Large intestine (tissue), 3 donors: ENCODE data around the gene MT1G. TPM values are rescaled to one million over a fixed set of nuclear protein-coding genes. Genes with fewer than 3 reads are reported as not detected.
A peak's percentile ranks its signal among the peaks of the same experiment; 100 is the strongest.
"Not testable (repeated sequence)": the region's sequence is repeated elsewhere in the genome, so short reads cannot be mapped to it uniquely, and the experiment has no call there.

Experiments used
- DNase-seq, 2 donors: peaks; one replicate each; pipeline versions ENCODE4 v3.0.0 to v3.0.0-alpha.2; 2013
- H3K27ac ChIP-seq: one replicate; pipeline ENCODE4 v1.5.1; 2013; ENCODE audit warnings: low read length
- H3K27me3 ChIP-seq: 2 replicates; pipeline ENCODE4 v1.6.1; 2013; ENCODE audit warnings: low read length; ENCODE audit not compliant: control insufficient read depth, insufficient read depth
- H3K36me3 ChIP-seq: 2 replicates; pipeline ENCODE4 v1.6.1; 2013; ENCODE audit warnings: low read length; ENCODE audit not compliant: control insufficient read depth, insufficient read depth
- H3K4me1 ChIP-seq: one replicate; pipeline ENCODE4 v1.6.1; 2013; ENCODE audit warnings: low read length; ENCODE audit not compliant: control insufficient read depth, insufficient read depth
- H3K4me3 ChIP-seq: one replicate; pipeline ENCODE4 v1.5.1; 2013; ENCODE audit warnings: low read length
- H3K9me3 ChIP-seq: one replicate; pipeline ENCODE4 v1.6.1; 2013; ENCODE audit warnings: mild to moderate bottlenecking, low read depth, low read length, moderate library complexity; ENCODE audit not compliant: control insufficient read depth
- WGBS: methylation state at CpG from one replicate; pipeline ENCODE4 v1.1.5; 2013; ENCODE audit warnings: low lambda C conversion rate; ENCODE audit not compliant: insufficient coverage; 5-methylcytosine and 5-hydroxymethylcytosine counted together
- polyA plus RNA-seq: library from polyadenylated mRNA; unstranded; fragments of 120-200 nt; gene quantifications from one replicate; pipeline ENCODE4 v1.2.1, GENCODE V29; 2013

The MT1G gene
- polyA plus RNA-seq, 1 donor = 919 TPM

GRCh38 chr16:56677474-56677873 lies 9.6 kb upstream of the MT1G start:
- H3K27me3 ChIP-seq = peaks cover 24% of the 10 kb centered on the region
- H3K4me3 ChIP-seq = no peak overlapping the region
- no peak overlapping the region for H3K27ac ChIP-seq
- no peak for DNase-seq
- no CpG with 5 or more reads among the region's 3 CpGs for WGBS
- no peaks in the 10 kb centered on the region for H3K36me3 ChIP-seq
- H3K9me3 ChIP-seq = no peaks in the 10 kb centered on the region
- H3K4me1 ChIP-seq = peaks cover 3% of the 10 kb centered on the region

- WGBS = no CpG with 5 or more reads among the region's 32 CpGs
- H3K27ac ChIP-seq = no peak overlapping the region
- H3K27me3 ChIP-seq = peaks cover 28% of the 10 kb centered on the region
- H3K4me3 ChIP-seq = peak overlapping the region; percentile 54
- DNase-seq = peak in 1 of 2 donors; percentile 67
- no peaks in the 10 kb centered on the region for H3K4me1 ChIP-seq
- H3K36me3 ChIP-seq = no peaks in the 10 kb centered on the region
- H3K9me3 ChIP-seq = no peaks in the 10 kb centered on the region
Observed at GRCh38 chr16:56675685-56676210, 7.9 kb upstream of the MT1G start.

- DNase-seq, H3K4me3 ChIP-seq, H3K27ac ChIP-seq, H3K4me1 ChIP-seq, H3K9me3 ChIP-seq, H3K36me3 ChIP-seq: not testable (repeated sequence)
- H3K27me3 ChIP-seq = peaks cover 39% of the 10 kb centered on the region
- WGBS = 60% methylated on average over 1 of the region's 6 CpGs
Observed at GRCh38 chr16:56674570-56674969, 6.7 kb upstream of the MT1G start.

GRCh38 chr16:56673921-56674320 lies 6.1 kb upstream of the MT1G start:
- DNase-seq = peak in 1 of 2 donors; percentile 45
- WGBS = 0% methylated on average over 4 of the region's 12 CpGs
- Histone ChIP-seq H3K36me3 (no peaks in the 10 kb centered on the region), H3K27ac (no peak overlapping the region), H3K4me3 (no peak overlapping the region), H3K4me1 (peaks cover 6% of the 10 kb centered on the region), H3K9me3 (no peaks in the 10 kb centered on the region), H3K27me3 (peaks cover 45% of the 10 kb centered on the region)

GRCh38 chr16:56672761-56673536 lies 5.1 kb upstream of the MT1G start:
- H3K27ac ChIP-seq = no peak overlapping the region
- no CpG with 5 or more reads among the region's 11 CpGs for WGBS
- peaks cover 14% of the 10 kb centered on the region for H3K4me1 ChIP-seq
- H3K36me3 ChIP-seq = no peaks in the 10 kb centered on the region
- DNase-seq = no peak
- peaks cover 54% of the 10 kb centered on the region for H3K27me3 ChIP-seq
- H3K9me3 ChIP-seq = no peaks in the 10 kb centered on the region
- no peak overlapping the region for H3K4me3 ChIP-seq

GRCh38 chr16:56672171-56672570 lies 4.3 kb upstream of the MT1G start:
- H3K9me3 ChIP-seq, H3K27ac ChIP-seq, H3K4me3 ChIP-seq, DNase-seq, H3K36me3 ChIP-seq: not testable (repeated sequence)
- peaks cover 14% of the 10 kb centered on the region for H3K4me1 ChIP-seq
- WGBS = no CpG with 5 or more reads among the region's 3 CpGs
- H3K27me3 ChIP-seq = peaks cover 58% of the 10 kb centered on the region

GRCh38 chr16:56671691-56672090 lies 3.8 kb upstream of the MT1G start:
- not testable (repeated sequence) for H3K36me3 ChIP-seq, H3K9me3 ChIP-seq, DNase-seq, H3K27ac ChIP-seq, H3K4me3 ChIP-seq
- no CpG with 5 or more reads among the region's 2 CpGs for WGBS
- peaks cover 58% of the 10 kb centered on the region for H3K27me3 ChIP-seq
- peaks cover 14% of the 10 kb centered on the region for H3K4me1 ChIP-seq

GRCh38 chr16:56670620-56670934 lies 2.7 kb upstream of the MT1G start:
- H3K9me3 ChIP-seq = no peaks in the 10 kb centered on the region
- DNase-seq = no peak
- WGBS = no CpG with 5 or more reads among the region's 2 CpGs
- peak overlapping the region; percentile 93 for H3K27ac ChIP-seq
- peak overlapping the region; percentile 50 for H3K4me3 ChIP-seq
- peaks cover 3% of the 10 kb centered on the region for H3K36me3 ChIP-seq
- peaks cover 14% of the 10 kb centered on the region for H3K4me1 ChIP-seq
- H3K27me3 ChIP-seq = peaks cover 50% of the 10 kb centered on the region

GRCh38 chr16:56669840-56670619 lies 2.2 kb upstream of the MT1G start:
- WGBS = 20% methylated on average over 1 of the region's 19 CpGs
- Histone ChIP-seq H3K4me3 (peak overlapping the region; percentile 50), H3K27me3 (peaks cover 45% of the 10 kb centered on the region), H3K27ac (peak overlapping the region; percentile 93), H3K36me3 (peaks cover 3% of the 10 kb centered on the region), H3K9me3 (no peaks in the 10 kb centered on the region), H3K4me1 (peaks cover 14% of the 10 kb centered on the region)
- peak in 1 of 2 donors; percentile 59 for DNase-seq

GRCh38 chr16:56669005-56669839 lies 1.4 kb upstream of the MT1G start, which contains the start of gene MT1H:
MT1H (plus strand) TSS chr16:56669814; CDS start chr16:56669885, 71 bp downstream.
- peaks cover 3% of the 10 kb centered on the region for H3K36me3 ChIP-seq
- peak; percentile 88 to 90 for DNase-seq
- H3K4me1 ChIP-seq = peaks cover 14% of the 10 kb centered on the region
- H3K9me3 ChIP-seq = no peaks in the 10 kb centered on the region
- H3K27ac ChIP-seq = peak within 1 kb of the TSS; percentile 93
- no CpG with 5 or more reads among the region's 38 CpGs for WGBS
- H3K4me3 ChIP-seq = peak within 1 kb of the TSS; percentile 50
- H3K27me3 ChIP-seq = peaks cover 50% of the 10 kb centered on the region
